HFF-Myc (cell line): Measurements from ENCODE around the gene SVIL.
"Not testable (repeated sequence)": the region's sequence is repeated elsewhere in the genome, so short reads cannot be mapped to it uniquely, and the experiment has no call there.

ENCODE experiments used
- DNase-seq: peaks from one replicate; pipeline ENCODE4 v3.0.0-alpha.2; 2011; ENCODE audit warnings: low read depth; ENCODE audit errors: extremely low read depth
- H3K4me3 ChIP-seq: replicated peaks from 2 replicates; pipeline ENCODE4 v1.5.1; 2011; ENCODE audit warnings: low read depth, mild to moderate bottlenecking, control low read depth, low read length
- CTCF ChIP-seq: IDR thresholded peaks from 2 replicates; pipeline ENCODE4 v1.5.1; 2012; ENCODE audit warnings: mild to moderate bottlenecking, low read depth, low read length, control low read depth; ENCODE audit errors: missing control alignments

SVIL gene

DNA sequence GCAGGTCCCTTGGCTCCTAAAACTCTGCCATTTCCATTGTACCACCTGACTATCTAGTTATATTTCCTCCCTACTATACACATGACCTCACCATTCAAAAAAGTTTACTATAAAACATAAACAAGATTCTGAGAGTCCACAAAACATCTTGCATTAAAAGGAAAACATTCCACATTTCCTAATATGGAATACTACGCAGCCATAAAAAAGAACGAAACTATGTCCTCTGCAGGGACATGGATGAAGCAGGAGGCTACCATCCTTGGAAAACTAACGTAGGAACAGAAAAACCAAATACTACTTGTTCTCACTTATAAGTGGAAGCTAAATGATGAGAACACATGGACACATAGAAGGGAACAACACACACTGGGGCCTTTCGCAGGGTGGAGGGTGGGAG, 48.3 kb downstream of the SVIL start:
- no peak overlapping the region for H3K4me3 ChIP-seq
- no peak for DNase-seq
- no peak for TF ChIP-seq CTCF

DNA sequence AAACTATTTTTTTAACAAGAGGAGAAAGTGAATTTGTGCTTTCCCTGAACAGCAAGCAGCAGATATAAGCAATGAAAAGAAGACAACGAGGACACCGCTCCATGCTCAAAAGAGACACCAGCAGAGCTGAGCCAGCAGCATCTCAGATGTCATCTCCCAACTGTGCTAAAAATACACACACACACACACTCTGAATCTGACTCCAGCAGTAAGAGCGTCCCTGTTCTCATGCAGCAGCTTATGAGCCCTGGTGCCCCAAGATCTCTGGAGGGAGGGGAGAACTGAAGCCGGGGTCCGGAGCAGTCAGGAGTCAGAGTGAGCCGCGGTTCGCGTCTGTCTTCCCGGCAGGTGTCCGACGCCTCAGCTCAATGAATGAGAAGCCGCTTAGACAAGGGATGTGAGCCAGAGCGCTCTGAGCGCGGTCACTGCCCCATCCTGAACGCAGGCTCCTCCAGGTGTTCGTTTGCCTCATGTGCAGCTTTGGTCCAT, 49.2 kb downstream of the SVIL start:
- H3K4me3 ChIP-seq, result no peak overlapping the region
- DNase-seq, result no peak
- TF ChIP-seq CTCF, result no peak

DNA sequence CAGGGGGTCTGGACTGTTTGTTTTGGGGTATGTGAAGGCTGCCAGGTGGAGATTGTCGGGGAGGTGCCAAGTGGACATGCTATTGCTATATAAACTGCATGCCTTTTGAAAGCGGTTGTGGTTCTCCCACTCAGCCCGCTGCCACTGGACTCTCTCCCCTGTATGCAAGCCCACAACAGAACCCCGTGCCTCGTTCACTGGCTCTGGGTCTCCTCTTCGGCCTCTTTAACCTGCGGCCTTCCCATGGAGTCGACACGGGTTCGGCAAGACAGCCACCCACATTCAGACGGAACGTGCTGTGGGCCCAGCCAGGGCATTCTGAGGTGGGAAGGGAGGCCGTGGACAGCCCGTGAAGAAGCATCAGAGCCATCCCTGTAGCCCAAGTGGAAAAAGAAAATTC, 50.3 kb downstream of the SVIL start:
- DNase-seq, result no peak
- TF ChIP-seq CTCF, result no peak
- H3K4me3 ChIP-seq, result no peak overlapping the region

GRCh38 chr10:29583674-29584073, 51.1 kb downstream of the SVIL start:
- H3K4me3 ChIP-seq, result no peak overlapping the region
- no peak for DNase-seq
- TF ChIP-seq CTCF, result no peak

DNA sequence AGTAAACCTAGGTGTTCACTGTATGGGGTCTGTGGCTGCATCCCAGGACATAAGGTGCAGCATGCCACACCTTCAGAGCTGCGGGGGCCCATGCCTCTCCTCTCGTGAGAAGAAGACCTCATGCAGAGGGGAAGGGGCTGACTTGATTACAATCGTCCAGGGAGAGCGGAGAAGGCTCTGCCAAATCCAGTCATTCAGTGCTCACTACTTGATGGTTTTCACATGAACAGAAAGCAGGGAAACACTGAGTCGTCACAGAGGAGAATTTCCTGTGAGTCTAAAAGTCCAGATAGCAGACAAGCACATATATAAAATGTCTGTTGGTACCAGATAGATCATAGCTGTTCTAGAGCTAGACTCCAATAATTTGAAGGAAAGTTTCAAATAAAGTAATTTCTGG, 52.0 kb downstream of the SVIL start:
- DNase-seq, H3K4me3 ChIP-seq: not testable (repeated sequence)

- DNase-seq, result no peak
- no peak overlapping the region for H3K4me3 ChIP-seq
- TF ChIP-seq CTCF, result no peak
These were observed 55.3 kb downstream of the SVIL start for GRCh38 chr10:29579455-29579970.

GRCh38 chr10:29578457-29578856, 56.3 kb downstream of the SVIL start:
- DNase-seq, result no peak
- TF ChIP-seq CTCF, result no peak
- no peak overlapping the region for H3K4me3 ChIP-seq
